Kidney (tissue), 14 donors: Measurements from ENCODE around the gene SCGB1C1. TPM values are rescaled to one million over a fixed set of nuclear protein-coding genes. Genes with fewer than 3 reads are reported as not detected.

Experiments
- DNase-seq, 5 donors: peaks; one replicate each; pipeline ENCODE4 v3.0.0-alpha.2; 2013 to 2020
- FAIRE-seq: peaks from 2 replicates; lab custom pipeline; 2012; peaks lifted over from hg19 to GRCh38; lab: Jason Lieb, UNC
- H3K27ac ChIP-seq, 2 donors: one replicate each; pipeline ENCODE4 v1.7.0; 2013; ENCODE audit warnings: low read depth in 2 of 2, low read length in 2 of 2, inconsistent platforms in 1 of 2
- H3K27me3 ChIP-seq: one replicate; pipeline ENCODE4 v1.7.1; 2013; ENCODE audit warnings: low read length, inconsistent platforms; ENCODE audit not compliant: control insufficient read depth, insufficient read depth
- H3K36me3 ChIP-seq, 3 donors: one replicate each; pipeline versions ENCODE4 v1.7.0 to v1.7.1; 2013; ENCODE audit warnings: low read length in 3 of 3, control low read depth in 1 of 3, inconsistent platforms in 1 of 3; ENCODE audit not compliant: insufficient read depth in 3 of 3, control insufficient read depth in 2 of 3
- H3K4me1 ChIP-seq, 3 donors: one replicate each; pipeline versions ENCODE4 v1.7.0 to v1.7.1; 2013; ENCODE audit warnings: low read length in 3 of 3, inconsistent platforms in 1 of 3, low read depth in 1 of 3; ENCODE audit not compliant: control insufficient read depth in 2 of 3, insufficient read depth in 2 of 3
- H3K4me3 ChIP-seq, 3 donors: one replicate each; pipeline versions ENCODE4 v1.7.0 to v1.8.1; 2013; ENCODE audit warnings: low read length in 3 of 3, control low read depth in 1 of 3, inconsistent platforms in 1 of 3
- H3K9ac ChIP-seq, 3 donors: one replicate each; pipeline versions ENCODE4 v1.7.0 to v1.7.1; 2013; ENCODE audit warnings: low read length in 3 of 3, control low read depth in 1 of 3, inconsistent platforms in 1 of 3
- H3K9me3 ChIP-seq, 3 donors: one replicate each; pipeline versions ENCODE4 v1.7.0 to v1.7.1; 2013; ENCODE audit warnings: low read length in 3 of 3, control low read depth in 1 of 3, inconsistent platforms in 1 of 3; ENCODE audit not compliant: control insufficient read depth in 2 of 3, insufficient read depth in 1 of 3
- CTCF ChIP-seq: IDR thresholded peaks from 3 replicates; pipeline ENCODE4 v1.5.1; 2012; ENCODE audit warnings: mild to moderate bottlenecking, moderate library complexity, borderline replicate concordance; ENCODE audit not compliant: insufficient read depth; ENCODE audit errors: extremely low read depth
- intact Hi-C: fragments of 100-400 bp; cut with DNase I; formaldehyde crosslinking; loops from one replicate; pipeline ENCODE4 v1.11.1; 2022
- polyA plus RNA-seq: library from polyadenylated mRNA; stranded (reverse); fragments of 350-450 nt; fragmentation: Illumina TruSeq; extraction: RNeasy Lipid Tissue Mini Kit (QIAGEN cat#74804); gene quantifications from one replicate; pipeline ENCODE4 v1.2.3, GENCODE V29; 2014; ENCODE audit warnings: low read depth, low replicate concordance; ENCODE audit not compliant: insufficient read depth
- total RNA-seq: library from RNA; stranded (reverse); fragmentation: NEBNext Ultra II Directional; extraction: Animal tissue kit (Norgen Biotek cat#: 25700); gene quantifications from one replicate; pipeline ENCODE4 v1.2.1, GENCODE V29; 2021
- donor health status: control.
- donor health status: control.
- donor health status: control.
- donor health status: control.
- donor health status: control.
- donor health status: DM: yes; HTN: yes; CAD: no.
- donor health status: Normal renal cell carcinoma (clear cell type).

The SCGB1C1 gene
- total and polyA plus RNA-seq, 2 donors from 2014 or later: not detected

GRCh38 chr11:199004-199581 is 6.2 kb downstream of the SCGB1C1 start:
- no peak overlapping the region for H3K9ac ChIP-seq
- peaks cover 0 to 3% (median 0%) of the 10 kb centered on the region in 3 donors for H3K4me1 ChIP-seq
- H3K36me3 ChIP-seq: peaks cover 0 to 9% (median 8%) of the 10 kb centered on the region in 3 donors
- peak in 2 of 5 donors; percentile 20 to 59 for DNase-seq
- TF ChIP-seq CTCF: no peak
- H3K27ac ChIP-seq: no peak overlapping the region
- no peaks in the 10 kb centered on the region for H3K27me3 ChIP-seq
- FAIRE-seq: no peak
- H3K4me3 ChIP-seq: no peak overlapping the region
- intact Hi-C loops: no loop called here
- no peaks in the 10 kb centered on the region for H3K9me3 ChIP-seq

GRCh38 chr11:199782-200181 is 6.9 kb downstream of the SCGB1C1 start:
- Histone ChIP-seq H3K36me3 (peaks cover 0 to 16% (median 14%) of the 10 kb centered on the region in 3 donors), H3K9me3 (no peaks in the 10 kb centered on the region), H3K9ac (no peak overlapping the region), H3K4me3 (no peak overlapping the region), H3K27me3 (no peaks in the 10 kb centered on the region), H3K4me1 (peaks cover 0 to 3% (median 0%) of the 10 kb centered on the region in 3 donors), H3K27ac (no peak overlapping the region)
- TF ChIP-seq CTCF: no peak
- DNase-seq (peak in 2 of 5 donors; percentile 24 to 63), FAIRE-seq (no peak)
- intact Hi-C loops: no loop called here

GRCh38 chr11:200224-201003 is 7.5 kb downstream of the SCGB1C1 start:
- H3K9me3 ChIP-seq: no peaks in the 10 kb centered on the region
- FAIRE-seq: no peak
- peaks cover 0 to 22% (median 20%) of the 10 kb centered on the region in 3 donors for H3K36me3 ChIP-seq
- H3K27ac ChIP-seq: no peak overlapping the region
- no peaks in the 10 kb centered on the region for H3K27me3 ChIP-seq
- peaks cover 0 to 7% (median 3%) of the 10 kb centered on the region in 3 donors for H3K4me1 ChIP-seq
- TF ChIP-seq CTCF: no peak
- peak in 2 of 5 donors; percentile 27 to 65 for DNase-seq
- intact Hi-C loops: no loop called here
- H3K9ac ChIP-seq: no peak overlapping the region
- no peak overlapping the region for H3K4me3 ChIP-seq
